Activated naive CD4-positive, alpha-beta T cell treated with Interleukin-2 at 50 U/mL for 16 hours (primary cell): ENCODE data around the gene ZNF383.
"Not testable (repeated sequence)": the region's sequence is repeated elsewhere in the genome, so short reads cannot be mapped to it uniquely, and the experiment has no call there.

Experiments
- DNase-seq: peaks from one replicate; pipeline ENCODE4 v3.0.0-alpha.2; 2020

ZNF383 gene

DNA sequence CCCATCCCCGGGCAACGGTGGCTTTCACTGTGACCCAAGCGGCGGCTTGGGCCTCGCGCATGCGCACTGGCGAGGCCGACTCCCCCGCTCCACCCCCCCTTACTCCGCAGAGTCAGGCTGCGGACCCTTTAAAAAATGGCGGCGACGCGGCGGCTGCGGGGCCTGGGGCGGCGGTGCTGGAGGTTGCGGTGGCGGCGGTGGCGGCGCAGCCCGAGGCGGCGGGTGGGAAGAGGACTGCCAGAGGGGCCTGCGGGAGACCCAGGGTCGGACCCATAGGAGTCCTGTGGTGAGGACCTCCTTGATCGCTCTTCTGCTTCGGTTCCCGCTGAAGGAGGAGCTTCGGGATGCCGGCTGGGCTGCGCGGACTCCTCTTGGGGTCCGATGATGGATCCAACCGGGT is 76.2 kb downstream of the ZNF383 start:
- DNase-seq = not testable (repeated sequence)
